WERI-Rb-1 (cell line): Measurements from ENCODE around the gene CCDC158.

Source experiments
- DNase-seq: peaks from one replicate; pipeline ENCODE4 v3.0.0-alpha.2; 2020
- H3K27ac ChIP-seq: fragments of 250-450 bp; sonication (Bioruptor Pico); 2 replicates; pipeline ENCODE4 v1.5.1; 2020; ENCODE audit warnings: mild to moderate bottlenecking, moderate library complexity
- H3K27me3 ChIP-seq: fragments of 250-450 bp; sonication (Bioruptor Pico); 2 replicates; pipeline ENCODE4 v1.5.1; 2021; ENCODE audit warnings: mild to moderate bottlenecking, low read depth, moderate library complexity; ENCODE audit not compliant: insufficient read depth, severe bottlenecking
- H3K36me3 ChIP-seq: fragments of 250-450 bp; sonication (Bioruptor Pico); 2 replicates; pipeline ENCODE4 v1.5.1; 2020; ENCODE audit warnings: mild to moderate bottlenecking, moderate library complexity
- H3K4me3 ChIP-seq: 2 replicates; pipeline ENCODE4 v1.5.1; 2011; ENCODE audit warnings: low read depth, mild to moderate bottlenecking, control low read depth, low read length
- H3K9me3 ChIP-seq: fragments of 250-450 bp; sonication (Bioruptor Pico); 2 replicates; pipeline ENCODE4 v1.5.1; 2021; ENCODE audit warnings: mild to moderate bottlenecking, moderate library complexity; ENCODE audit not compliant: severe bottlenecking
- TF ChIP-seq, protein P1 (sequence below): IDR thresholded peaks from 2 replicates; pipeline ENCODE4 v1.5.1; 2011; ENCODE audit warnings: low read depth, mild to moderate bottlenecking, control low read depth, inconsistent platforms, low read length

The CCDC158 gene

DNA sequence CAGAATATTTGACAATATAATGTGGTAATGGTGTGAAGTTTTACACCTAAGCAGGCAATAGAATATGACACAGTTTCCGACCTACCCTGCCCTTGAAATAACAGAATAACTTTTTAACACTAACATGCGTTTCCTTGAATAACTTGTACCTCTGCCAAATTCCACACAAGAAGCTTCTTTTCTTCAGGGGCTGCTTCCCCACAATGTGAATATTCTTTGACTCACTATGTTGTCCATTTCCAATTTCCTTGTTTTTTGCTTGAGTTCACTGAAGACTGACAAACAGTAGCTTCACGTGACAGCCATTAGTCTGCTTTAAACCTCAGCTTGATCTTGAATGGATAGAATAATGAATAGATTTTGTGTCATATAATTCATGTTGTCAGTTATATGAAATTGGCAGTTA lies 28.4 kb upstream of the CCDC158 start:
- H3K36me3 ChIP-seq, result no peaks in the 10 kb centered on the region
- no peak overlapping the region for H3K4me3 ChIP-seq
- no peaks in the 10 kb centered on the region for H3K9me3 ChIP-seq
- no peak overlapping the region for H3K27ac ChIP-seq
- no peaks in the 10 kb centered on the region for H3K27me3 ChIP-seq
- TF ChIP-seq, protein P1, sequence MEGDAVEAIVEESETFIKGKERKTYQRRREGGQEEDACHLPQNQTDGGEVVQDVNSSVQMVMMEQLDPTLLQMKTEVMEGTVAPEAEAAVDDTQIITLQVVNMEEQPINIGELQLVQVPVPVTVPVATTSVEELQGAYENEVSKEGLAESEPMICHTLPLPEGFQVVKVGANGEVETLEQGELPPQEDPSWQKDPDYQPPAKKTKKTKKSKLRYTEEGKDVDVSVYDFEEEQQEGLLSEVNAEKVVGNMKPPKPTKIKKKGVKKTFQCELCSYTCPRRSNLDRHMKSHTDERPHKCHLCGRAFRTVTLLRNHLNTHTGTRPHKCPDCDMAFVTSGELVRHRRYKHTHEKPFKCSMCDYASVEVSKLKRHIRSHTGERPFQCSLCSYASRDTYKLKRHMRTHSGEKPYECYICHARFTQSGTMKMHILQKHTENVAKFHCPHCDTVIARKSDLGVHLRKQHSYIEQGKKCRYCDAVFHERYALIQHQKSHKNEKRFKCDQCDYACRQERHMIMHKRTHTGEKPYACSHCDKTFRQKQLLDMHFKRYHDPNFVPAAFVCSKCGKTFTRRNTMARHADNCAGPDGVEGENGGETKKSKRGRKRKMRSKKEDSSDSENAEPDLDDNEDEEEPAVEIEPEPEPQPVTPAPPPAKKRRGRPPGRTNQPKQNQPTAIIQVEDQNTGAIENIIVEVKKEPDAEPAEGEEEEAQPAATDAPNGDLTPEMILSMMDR, result no peak
- DNase-seq, result no peak

DNA sequence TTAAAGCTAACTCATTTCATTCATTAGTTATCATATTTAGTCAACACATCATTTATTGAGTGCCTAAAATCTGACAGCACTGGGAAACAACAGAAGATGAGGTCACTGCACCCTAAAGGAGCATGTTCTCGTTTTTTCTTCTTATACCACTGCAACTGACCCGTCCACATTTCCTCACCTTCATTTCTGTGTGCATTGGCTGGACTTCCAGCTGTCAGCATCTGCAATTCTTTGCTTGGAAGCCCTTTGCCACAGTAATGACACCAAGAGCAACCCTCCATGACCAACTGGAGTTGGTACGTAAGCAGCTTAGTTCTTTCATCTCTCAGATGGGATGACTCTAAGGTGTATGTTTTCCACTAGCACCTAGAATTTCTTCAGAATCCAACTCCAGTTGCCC lies 27.3 kb upstream of the CCDC158 start:
- DNase-seq, result no peak
- Histone ChIP-seq H3K4me3 (no peak overlapping the region), H3K27ac (no peak overlapping the region), H3K27me3 (no peaks in the 10 kb centered on the region), H3K9me3 (no peaks in the 10 kb centered on the region), H3K36me3 (no peaks in the 10 kb centered on the region)
- TF ChIP-seq, protein P1, result no peak

DNA sequence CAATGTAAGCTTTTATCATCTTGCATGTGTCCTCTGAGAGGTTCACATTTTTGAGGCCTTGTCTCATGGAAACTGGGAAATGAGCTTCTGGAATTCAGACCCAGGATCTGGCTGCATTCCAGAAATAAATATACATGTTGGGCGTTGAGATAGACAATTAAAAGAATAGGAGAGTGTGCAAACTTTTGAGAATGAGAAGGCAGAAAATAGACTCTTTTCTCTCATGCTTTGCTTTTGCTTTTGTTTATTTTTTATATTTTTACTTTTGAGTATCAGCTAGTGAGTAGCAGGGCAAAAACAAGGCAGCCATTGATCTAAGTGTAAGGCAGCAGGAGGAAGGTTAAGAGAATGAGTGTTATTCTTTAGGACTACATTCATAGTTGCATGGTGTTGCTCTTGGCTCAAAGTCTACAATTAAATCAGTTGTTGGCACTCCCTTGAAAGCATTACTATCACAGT lies 26.5 kb upstream of the CCDC158 start:
- DNase-seq, result no peak
- Histone ChIP-seq H3K36me3 (no peaks in the 10 kb centered on the region), H3K4me3 (no peak overlapping the region), H3K9me3 (no peaks in the 10 kb centered on the region), H3K27me3 (no peaks in the 10 kb centered on the region), H3K27ac (no peak overlapping the region)
- TF ChIP-seq, protein P1, result no peak

DNA sequence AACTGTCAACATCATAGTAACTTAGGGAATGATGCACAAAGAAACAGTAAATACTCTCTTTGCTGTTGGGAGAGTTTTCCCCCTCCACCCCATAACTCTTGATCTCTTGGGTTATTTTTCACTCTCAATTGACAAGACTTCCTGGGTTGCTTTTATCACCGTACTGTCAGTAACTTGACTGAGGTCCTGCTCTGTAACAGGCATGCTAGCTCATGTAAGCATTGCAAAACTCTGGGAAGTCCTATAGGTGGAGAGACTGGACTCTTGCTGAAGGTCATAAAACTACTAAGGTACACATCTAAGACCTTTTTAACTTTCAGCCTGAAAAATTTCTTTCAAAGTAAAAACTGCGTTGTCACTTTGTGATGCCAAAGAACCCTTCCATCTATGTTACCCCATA lies 25.0 kb upstream of the CCDC158 start:
- no peak overlapping the region for H3K27ac ChIP-seq
- no peak overlapping the region for H3K4me3 ChIP-seq
- TF ChIP-seq, protein P1, result no peak
- H3K27me3 ChIP-seq, result no peaks in the 10 kb centered on the region
- no peak for DNase-seq
- no peaks in the 10 kb centered on the region for H3K9me3 ChIP-seq
- no peaks in the 10 kb centered on the region for H3K36me3 ChIP-seq

DNA sequence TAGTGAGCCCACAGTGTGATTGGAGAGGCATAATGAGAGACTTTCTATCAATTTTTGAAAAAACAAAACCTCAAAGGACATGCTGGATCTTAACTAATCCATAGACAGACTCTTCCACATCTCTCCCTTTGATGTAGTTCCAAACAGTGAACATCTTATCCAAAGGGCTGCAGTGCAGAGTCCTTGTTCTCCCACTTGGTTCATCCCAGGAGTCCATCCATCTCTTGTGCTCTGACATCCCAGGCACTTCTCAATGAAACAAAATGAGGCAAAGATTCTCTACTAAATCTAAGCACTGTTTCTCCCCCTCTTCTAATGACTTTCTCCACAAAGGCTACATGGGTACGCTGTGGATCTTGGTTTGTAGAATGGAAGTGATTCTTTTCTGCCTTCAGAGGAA lies 22.4 kb upstream of the CCDC158 start:
- H3K27me3 ChIP-seq, result no peaks in the 10 kb centered on the region
- H3K9me3 ChIP-seq, result peaks cover 7% of the 10 kb centered on the region
- no peak overlapping the region for H3K27ac ChIP-seq
- H3K36me3 ChIP-seq, result no peaks in the 10 kb centered on the region
- no peak for DNase-seq
- TF ChIP-seq, protein P1, result no peak
- H3K4me3 ChIP-seq, result no peak overlapping the region

DNA sequence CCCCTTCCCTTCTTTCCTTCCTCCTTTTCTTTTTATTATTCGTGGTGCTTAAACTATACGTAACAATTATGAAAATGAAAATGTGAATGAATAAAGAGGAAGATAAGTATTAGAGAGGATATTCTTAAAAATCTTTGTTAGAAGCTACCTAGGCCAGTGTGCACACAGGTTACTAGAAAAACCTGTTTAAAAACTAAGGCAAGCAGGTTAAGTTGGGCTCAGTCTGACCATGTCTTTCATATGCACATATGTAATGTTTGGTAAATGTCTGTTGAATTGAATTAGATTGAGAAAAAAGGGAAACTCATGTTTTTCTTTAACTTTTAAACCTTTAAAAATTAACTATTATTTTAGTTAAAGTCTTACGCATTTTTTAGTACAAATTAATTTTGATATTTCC lies 21.9 kb upstream of the CCDC158 start:
- no peak for DNase-seq
- Histone ChIP-seq H3K27ac (no peak overlapping the region), H3K36me3 (no peaks in the 10 kb centered on the region)

More for the DNA sequence above, 21.9 kb upstream of the CCDC158 start:
- TF ChIP-seq, protein P1, result no peak
- H3K9me3 ChIP-seq, result peaks cover 12% of the 10 kb centered on the region
- H3K27me3 ChIP-seq, result no peaks in the 10 kb centered on the region
- H3K4me3 ChIP-seq, result no peak overlapping the region
